ENCODE results near the gene KCNJ13. TPM values are rescaled to one million over a fixed set of nuclear protein-coding genes. Genes with fewer than 3 reads are reported as not detected.

The KCNJ13 gene
- total and polyA plus RNA-seq, 7 donors: 0.03 to 0.92 TPM; not detected in 5

DNA sequence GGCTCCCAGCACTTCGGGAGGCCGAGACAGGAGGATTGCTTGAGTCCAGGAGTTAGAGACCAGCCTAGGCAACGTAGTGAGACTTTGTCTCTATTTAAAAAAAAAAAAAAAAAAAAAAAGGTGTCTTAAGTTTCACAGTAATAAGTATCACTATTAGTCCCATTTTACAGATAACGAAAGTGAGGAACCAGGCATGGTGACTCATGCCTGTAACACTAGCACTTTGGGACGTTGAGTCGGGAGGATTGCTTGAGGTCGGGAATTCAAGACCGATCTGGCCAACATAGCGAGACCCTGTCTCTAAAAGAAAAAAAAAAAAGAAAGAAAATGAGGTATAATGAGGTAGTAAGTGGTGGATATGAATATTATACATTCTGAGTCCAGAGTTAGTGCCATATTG, 2.5 kb downstream of the KCNJ13 start:
- Histone ChIP-seq H3K4me1 (peaks cover 0 to 11% (median 7%) of the 10 kb centered on the region in 4 donors), H3K27ac (no peak overlapping the region), H3K9me3 (no peaks in the 10 kb centered on the region), H3K27me3 (no peaks in the 10 kb centered on the region), H3K4me3 (no peak overlapping the region), H3K36me3 (peaks cover 0 to 23% (median 6%) of the 10 kb centered on the region in 4 donors)
- WGBS, 2 donors: 94 to 95% methylated on average over 9 of the region's 9 CpGs
- TF ChIP-seq POLR2AphosphoS5 (IDR thresholded peaks at IDR 0.05) (no peak), POLR2A (IDR thresholded peaks at IDR 0.05) (no peak), EP300 (IDR thresholded peaks at IDR 0.05) (no peak)
- TF ChIP-seq, protein P1, sequence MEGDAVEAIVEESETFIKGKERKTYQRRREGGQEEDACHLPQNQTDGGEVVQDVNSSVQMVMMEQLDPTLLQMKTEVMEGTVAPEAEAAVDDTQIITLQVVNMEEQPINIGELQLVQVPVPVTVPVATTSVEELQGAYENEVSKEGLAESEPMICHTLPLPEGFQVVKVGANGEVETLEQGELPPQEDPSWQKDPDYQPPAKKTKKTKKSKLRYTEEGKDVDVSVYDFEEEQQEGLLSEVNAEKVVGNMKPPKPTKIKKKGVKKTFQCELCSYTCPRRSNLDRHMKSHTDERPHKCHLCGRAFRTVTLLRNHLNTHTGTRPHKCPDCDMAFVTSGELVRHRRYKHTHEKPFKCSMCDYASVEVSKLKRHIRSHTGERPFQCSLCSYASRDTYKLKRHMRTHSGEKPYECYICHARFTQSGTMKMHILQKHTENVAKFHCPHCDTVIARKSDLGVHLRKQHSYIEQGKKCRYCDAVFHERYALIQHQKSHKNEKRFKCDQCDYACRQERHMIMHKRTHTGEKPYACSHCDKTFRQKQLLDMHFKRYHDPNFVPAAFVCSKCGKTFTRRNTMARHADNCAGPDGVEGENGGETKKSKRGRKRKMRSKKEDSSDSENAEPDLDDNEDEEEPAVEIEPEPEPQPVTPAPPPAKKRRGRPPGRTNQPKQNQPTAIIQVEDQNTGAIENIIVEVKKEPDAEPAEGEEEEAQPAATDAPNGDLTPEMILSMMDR (IDR thresholded peaks at IDR 0.05): no peak
- intact Hi-C loops (cut with DNase I): no loop called here
- no peak for DNase-seq

DNA sequence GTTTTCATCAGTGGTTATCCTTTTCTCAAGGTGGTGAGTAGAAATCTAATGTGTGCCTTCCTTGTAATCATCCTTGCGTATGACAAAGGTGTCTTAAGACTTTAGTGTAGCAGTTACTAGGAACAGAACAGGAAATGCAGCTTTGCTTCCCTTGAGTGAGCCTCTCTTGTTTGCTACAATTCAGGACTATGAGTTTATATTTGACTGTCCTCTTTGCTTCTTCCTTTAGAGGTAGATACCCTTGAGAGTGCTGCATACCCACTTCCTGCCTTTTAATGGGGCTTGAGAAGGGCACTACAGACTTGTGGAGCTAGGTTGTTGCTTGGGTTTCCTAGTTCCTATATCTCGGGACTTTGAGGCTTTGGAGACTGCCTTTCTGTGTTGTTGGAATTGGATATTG, 3.8 kb downstream of the KCNJ13 start:
- DNase-seq: no peak
- WGBS, 2 donors: 64 to 85% methylated on average over 2 of the region's 2 CpGs
- H3K4me1 ChIP-seq: peaks cover 0 to 6% (median 5%) of the 10 kb centered on the region in 4 donors
- no peak for TF ChIP-seq EP300 (IDR thresholded peaks at IDR 0.05)
- TF ChIP-seq, protein P1 (IDR thresholded peaks at IDR 0.05): no peak
- no peak for TF ChIP-seq POLR2A (IDR thresholded peaks at IDR 0.05)
- no peak for TF ChIP-seq POLR2AphosphoS5 (IDR thresholded peaks at IDR 0.05)
- no peak overlapping the region for H3K27ac ChIP-seq
- intact Hi-C loops (cut with DNase I): no loop called here
- no peaks in the 10 kb centered on the region for H3K9me3 ChIP-seq
- no peak overlapping the region for H3K4me3 ChIP-seq
- H3K27me3 ChIP-seq: no peaks in the 10 kb centered on the region
- peaks cover 0 to 35% (median 6%) of the 10 kb centered on the region in 4 donors for H3K36me3 ChIP-seq

DNA sequence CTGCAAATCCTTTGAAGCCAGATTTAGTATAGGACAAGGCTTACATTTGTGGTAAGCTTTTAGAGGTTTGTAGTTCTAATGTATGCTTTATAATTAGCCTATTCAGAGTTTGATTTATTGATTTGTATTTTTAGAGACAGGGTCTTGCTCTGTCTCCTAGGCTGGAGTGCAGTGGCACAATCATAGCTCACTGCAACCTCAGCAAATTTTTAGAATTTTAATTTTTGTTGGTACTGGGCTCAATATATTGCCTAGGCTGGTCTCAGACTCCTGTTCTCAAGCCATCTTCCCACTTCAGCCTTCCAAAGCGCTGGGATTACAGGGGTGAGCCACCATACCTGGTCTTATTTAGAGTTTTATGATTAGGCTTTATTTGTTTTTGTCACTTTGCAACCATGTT, 4.5 kb downstream of the KCNJ13 start:
- no peaks in the 10 kb centered on the region for H3K9me3 ChIP-seq
- TF ChIP-seq POLR2AphosphoS5 (IDR thresholded peaks at IDR 0.05) (no peak), POLR2A (IDR thresholded peaks at IDR 0.05) (no peak), EP300 (IDR thresholded peaks at IDR 0.05) (no peak)
- TF ChIP-seq, protein P1 (IDR thresholded peaks at IDR 0.05): no peak
- peaks cover 0 to 6% (median 5%) of the 10 kb centered on the region in 4 donors for H3K4me1 ChIP-seq
- DNase-seq: no peak
- H3K4me3 ChIP-seq: no peak overlapping the region
- intact Hi-C loops (cut with DNase I): no loop called here
- H3K27ac ChIP-seq: no peak overlapping the region
- H3K27me3 ChIP-seq: no peaks in the 10 kb centered on the region
- peaks cover 0 to 41% (median 6%) of the 10 kb centered on the region in 4 donors for H3K36me3 ChIP-seq
- 92 to 93% methylated on average over 1 of the region's 1 CpG for WGBS, 2 donors

DNA sequence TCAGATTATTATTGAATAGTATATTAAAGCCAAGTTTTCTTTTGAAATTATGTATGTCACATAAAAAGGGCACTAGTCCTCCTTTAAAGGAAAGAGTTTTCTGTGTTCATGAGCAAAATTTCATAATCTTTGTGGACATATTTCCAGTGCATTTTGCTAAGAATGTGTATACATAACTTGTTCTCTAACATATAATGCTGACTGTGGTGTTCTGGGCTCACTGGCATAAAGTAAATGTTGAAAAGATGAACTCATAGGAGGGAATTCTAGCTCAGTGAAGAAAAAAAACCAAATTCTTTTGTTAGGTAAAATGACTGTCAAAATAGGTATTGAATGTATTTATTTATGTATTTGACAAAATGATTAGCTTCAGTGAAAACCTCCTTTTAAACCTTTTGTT, 6.2 kb downstream of the KCNJ13 start:
- TF ChIP-seq POLR2A (IDR thresholded peaks at IDR 0.05) (no peak), POLR2AphosphoS5 (IDR thresholded peaks at IDR 0.05) (no peak), EP300 (IDR thresholded peaks at IDR 0.05) (no peak)
- TF ChIP-seq, protein P1 (IDR thresholded peaks at IDR 0.05): no peak
- intact Hi-C loops (cut with DNase I): no loop called here
- DNase-seq: no peak

DNA sequence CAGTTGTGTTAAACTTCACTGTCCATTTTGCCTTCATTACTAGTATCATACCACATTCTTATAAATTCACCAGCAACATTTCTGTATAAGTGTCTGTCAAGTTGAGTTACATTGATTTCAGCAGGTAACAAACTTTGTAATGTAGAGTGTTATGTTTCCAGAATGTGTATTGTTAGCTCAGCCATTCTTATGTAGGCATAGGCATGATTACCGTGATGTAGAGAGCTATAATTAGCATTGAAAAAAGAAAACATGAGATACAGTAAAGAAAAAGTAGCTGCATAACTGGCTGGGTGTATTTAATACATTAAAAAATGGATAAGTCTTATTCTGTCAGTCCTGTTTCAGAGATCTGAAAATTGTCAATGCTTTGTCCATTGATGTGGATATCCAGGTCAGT, 8.5 kb downstream of the KCNJ13 start:
- Histone ChIP-seq H3K4me1 (no peaks in the 10 kb centered on the region), H3K9me3 (no peaks in the 10 kb centered on the region), H3K36me3 (peaks cover 5 to 79% (median 12%) of the 10 kb centered on the region in 4 donors), H3K27me3 (no peaks in the 10 kb centered on the region), H3K4me3 (no peak overlapping the region), H3K27ac (no peak overlapping the region)
- TF ChIP-seq POLR2AphosphoS5 (IDR thresholded peaks at IDR 0.05) (no peak), POLR2A (IDR thresholded peaks at IDR 0.05) (no peak), EP300 (IDR thresholded peaks at IDR 0.05) (no peak)
- TF ChIP-seq, protein P1 (IDR thresholded peaks at IDR 0.05): no peak
- intact Hi-C loops (cut with DNase I): no loop called here
- WGBS, 2 donors: 92% methylated on average over 1 of the region's 1 CpG
- no peak for DNase-seq

More for the DNA sequence above, 6.2 kb downstream of the KCNJ13 start:
- no peaks in the 10 kb centered on the region for H3K9me3 ChIP-seq
- peaks cover 0 to 4% (median 0%) of the 10 kb centered on the region in 4 donors for H3K4me1 ChIP-seq
- no peak overlapping the region for H3K27ac ChIP-seq
- no peaks in the 10 kb centered on the region for H3K27me3 ChIP-seq
- peaks cover 0 to 57% (median 6%) of the 10 kb centered on the region in 4 donors for H3K36me3 ChIP-seq
- no peak overlapping the region for H3K4me3 ChIP-seq
